NOMO-1 treated with DMSO at 0.1 percent for 48 hours (cell line): ENCODE measurements around the gene USP30.
"Not testable (repeated sequence)": the region's sequence is repeated elsewhere in the genome, so short reads cannot be mapped to it uniquely, and the experiment has no call there.

Experiments
- DNase-seq: peaks from one replicate; lab custom pipeline; 2025; ENCODE audit not compliant: unreplicated experiment; lab: John Stamatoyannopoulos, UW

Gene USP30

GRCh38 chr12:109052414-109053323, at the start of gene USP30:
Gene USP30, plus strand, starts transcription at chr12:109052576. Its CDS starts 103 bp downstream, at chr12:109052679.
- DNase-seq, result peak; percentile 84

- no peak for DNase-seq
Observed at GRCh38 chr12:109004017-109004416, 48.4 kb upstream of the USP30 start.

GRCh38 chr12:109009766-109010165, 42.6 kb upstream of the USP30 start:
- DNase-seq, result no peak

GRCh38 chr12:109010259-109010658, 42.1 kb upstream of the USP30 start:
- no peak for DNase-seq

GRCh38 chr12:109014984-109015765, 37.2 kb upstream of the USP30 start:
- no peak for DNase-seq

GRCh38 chr12:109016016-109016415, 36.4 kb upstream of the USP30 start:
- no peak for DNase-seq

- DNase-seq, result no peak
Observed at GRCh38 chr12:109016978-109017377, 35.4 kb upstream of the USP30 start.

GRCh38 chr12:109018296-109018695, 34.1 kb upstream of the USP30 start:
- no peak for DNase-seq

GRCh38 chr12:109020146-109020795, 32.1 kb upstream of the USP30 start:
- DNase-seq, result no peak

GRCh38 chr12:109020796-109021380, 31.5 kb upstream of the USP30 start, which contains the start of gene SVOP:
Gene SVOP, minus strand, starts transcription at chr12:109021068. Its CDS starts 200 bp downstream, at chr12:109020868.
- DNase-seq, result peak; percentile 19

GRCh38 chr12:109027767-109028166, 24.6 kb upstream of the USP30 start:
- DNase-seq, result peak; percentile 47

- DNase-seq, result not testable (repeated sequence)
Observed at GRCh38 chr12:109028624-109029023, 23.8 kb upstream of the USP30 start.

GRCh38 chr12:109029411-109029810, 23.0 kb upstream of the USP30 start:
- DNase-seq, result no peak

- DNase-seq, result no peak
Observed at GRCh38 chr12:109033239-109034196, 18.9 kb upstream of the USP30 start.

GRCh38 chr12:109036975-109037374, 15.4 kb upstream of the USP30 start:
- DNase-seq, result no peak

- DNase-seq, result no peak
Observed at GRCh38 chr12:109044241-109044640, 8.1 kb upstream of the USP30 start.

GRCh38 chr12:109047081-109047805, 5.1 kb upstream of the USP30 start:
- no peak for DNase-seq

GRCh38 chr12:109048706-109049105, 3.7 kb upstream of the USP30 start:
- DNase-seq, result not testable (repeated sequence)

GRCh38 chr12:109049794-109050193, 2.6 kb upstream of the USP30 start:
- not testable (repeated sequence) for DNase-seq
